Epithelial cell of esophagus (primary cell): ENCODE results near the gene PCDHGA1.
"Not testable (repeated sequence)": the region's sequence is repeated elsewhere in the genome, so short reads cannot be mapped to it uniquely, and the experiment has no call there.

Experiments
- DNase-seq: peaks from one replicate; pipeline ENCODE4 v3.0.0; 2010; ENCODE audit warnings: low read depth
- H3K4me3 ChIP-seq: 2 replicates; pipeline ENCODE4 v1.5.1; 2011; ENCODE audit warnings: mild to moderate bottlenecking, low read length, control low read depth
- TF ChIP-seq, protein P1 (sequence below): IDR thresholded peaks from 2 replicates; pipeline ENCODE4 v1.5.1; 2011; ENCODE audit warnings: low read depth, mild to moderate bottlenecking, low read length, control low read depth, inconsistent platforms; ENCODE audit not compliant: insufficient read depth; ENCODE audit errors: missing control alignments

Gene PCDHGA1

GRCh38 chr5:141431286-141431685, 101.0 kb downstream of the PCDHGA1 start:
- no peak for DNase-seq
- peak overlapping the region; percentile 37 for H3K4me3 ChIP-seq
- TF ChIP-seq, protein P1, sequence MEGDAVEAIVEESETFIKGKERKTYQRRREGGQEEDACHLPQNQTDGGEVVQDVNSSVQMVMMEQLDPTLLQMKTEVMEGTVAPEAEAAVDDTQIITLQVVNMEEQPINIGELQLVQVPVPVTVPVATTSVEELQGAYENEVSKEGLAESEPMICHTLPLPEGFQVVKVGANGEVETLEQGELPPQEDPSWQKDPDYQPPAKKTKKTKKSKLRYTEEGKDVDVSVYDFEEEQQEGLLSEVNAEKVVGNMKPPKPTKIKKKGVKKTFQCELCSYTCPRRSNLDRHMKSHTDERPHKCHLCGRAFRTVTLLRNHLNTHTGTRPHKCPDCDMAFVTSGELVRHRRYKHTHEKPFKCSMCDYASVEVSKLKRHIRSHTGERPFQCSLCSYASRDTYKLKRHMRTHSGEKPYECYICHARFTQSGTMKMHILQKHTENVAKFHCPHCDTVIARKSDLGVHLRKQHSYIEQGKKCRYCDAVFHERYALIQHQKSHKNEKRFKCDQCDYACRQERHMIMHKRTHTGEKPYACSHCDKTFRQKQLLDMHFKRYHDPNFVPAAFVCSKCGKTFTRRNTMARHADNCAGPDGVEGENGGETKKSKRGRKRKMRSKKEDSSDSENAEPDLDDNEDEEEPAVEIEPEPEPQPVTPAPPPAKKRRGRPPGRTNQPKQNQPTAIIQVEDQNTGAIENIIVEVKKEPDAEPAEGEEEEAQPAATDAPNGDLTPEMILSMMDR: no peak

DNA sequence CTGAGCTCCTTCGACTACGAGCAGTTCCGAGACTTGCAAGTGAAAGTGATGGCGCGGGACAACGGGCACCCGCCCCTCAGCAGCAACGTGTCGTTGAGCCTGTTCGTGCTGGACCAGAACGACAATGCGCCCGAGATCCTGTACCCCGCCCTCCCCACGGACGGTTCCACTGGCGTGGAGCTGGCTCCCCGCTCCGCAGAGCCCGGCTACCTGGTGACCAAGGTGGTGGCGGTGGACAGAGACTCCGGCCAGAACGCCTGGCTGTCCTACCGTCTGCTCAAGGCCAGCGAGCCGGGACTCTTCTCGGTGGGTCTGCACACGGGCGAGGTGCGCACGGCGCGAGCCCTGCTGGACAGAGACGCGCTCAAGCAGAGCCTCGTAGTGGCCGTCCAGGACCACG, 102.0 kb downstream of the PCDHGA1 start:
- not testable (repeated sequence) for H3K4me3 ChIP-seq, DNase-seq

DNA sequence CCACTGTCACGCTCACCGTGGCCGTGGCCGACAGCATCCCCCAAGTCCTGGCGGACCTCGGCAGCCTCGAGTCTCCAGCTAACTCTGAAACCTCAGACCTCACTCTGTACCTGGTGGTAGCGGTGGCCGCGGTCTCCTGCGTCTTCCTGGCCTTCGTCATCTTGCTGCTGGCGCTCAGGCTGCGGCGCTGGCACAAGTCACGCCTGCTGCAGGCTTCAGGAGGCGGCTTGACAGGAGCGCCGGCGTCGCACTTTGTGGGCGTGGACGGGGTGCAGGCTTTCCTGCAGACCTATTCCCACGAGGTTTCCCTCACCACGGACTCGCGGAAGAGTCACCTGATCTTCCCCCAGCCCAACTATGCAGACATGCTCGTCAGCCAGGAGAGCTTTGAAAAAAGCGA, 102.4 kb downstream of the PCDHGA1 start:
- not testable (repeated sequence) for DNase-seq, H3K4me3 ChIP-seq

DNA sequence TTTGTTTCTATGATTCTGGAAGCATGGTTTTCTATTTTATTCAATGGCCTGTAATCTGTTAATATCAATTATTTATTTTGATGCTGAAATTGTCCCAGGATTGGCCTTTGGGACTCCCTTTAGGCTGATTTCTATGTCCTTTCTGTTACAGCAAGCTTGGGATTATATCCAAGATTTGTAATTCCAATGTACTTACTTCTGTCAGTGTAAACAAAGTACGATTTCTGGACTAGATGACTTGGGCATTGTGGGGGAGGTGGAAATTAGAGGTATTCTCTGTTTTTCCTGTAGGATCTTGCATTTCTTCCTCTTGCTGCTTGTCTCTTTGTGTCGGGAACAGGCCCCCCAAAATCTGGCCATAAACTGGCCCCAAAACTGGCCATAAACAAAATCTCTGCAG, 103.7 kb downstream of the PCDHGA1 start:
- TF ChIP-seq, protein P1: no peak
- DNase-seq: no peak
- H3K4me3 ChIP-seq: no peak overlapping the region

- TF ChIP-seq, protein P1: no peak
- no peak for DNase-seq
- no peak overlapping the region for H3K4me3 ChIP-seq
Measured at GRCh38 chr5:141437221-141437620, 106.9 kb downstream of the PCDHGA1 start.

- TF ChIP-seq, protein P1: no peak
- no peak overlapping the region for H3K4me3 ChIP-seq
- DNase-seq: no peak
Measured at GRCh38 chr5:141439411-141440141, 109.3 kb downstream of the PCDHGA1 start.

- TF ChIP-seq, protein P1: no peak
- no peak for DNase-seq
- no peak overlapping the region for H3K4me3 ChIP-seq
Measured at GRCh38 chr5:141440341-141440740, 110.0 kb downstream of the PCDHGA1 start.

DNA sequence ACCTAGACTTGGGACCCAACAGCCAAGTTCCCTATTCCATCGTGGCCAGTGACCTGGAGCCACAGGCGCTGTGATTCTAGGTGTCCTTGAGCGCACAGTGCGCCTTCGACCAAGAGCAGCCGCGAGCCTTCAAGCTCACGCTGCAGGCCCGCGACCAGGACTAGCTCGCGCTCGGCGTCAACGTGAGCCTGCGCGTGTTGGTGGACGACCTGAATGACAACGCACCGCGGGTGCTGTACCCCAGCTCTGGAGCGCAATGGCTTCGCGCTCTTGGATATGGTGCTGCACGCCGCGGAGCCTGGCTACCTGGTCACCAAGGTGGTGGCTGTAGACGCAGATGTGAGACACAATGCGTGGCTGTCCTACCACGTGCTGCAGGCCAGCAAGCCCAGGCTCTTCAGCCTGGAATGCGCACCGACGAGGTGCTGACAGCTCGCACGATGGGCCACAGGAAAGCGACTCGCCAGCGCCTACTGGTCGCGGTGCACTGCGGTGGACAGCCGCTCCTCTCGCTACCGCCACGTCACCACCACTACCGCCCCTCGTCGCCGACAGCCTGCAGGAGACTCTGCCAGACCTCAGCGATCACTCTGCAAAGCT, 111.4 kb downstream of the PCDHGA1 start:
- TF ChIP-seq, protein P1: no peak
- H3K4me3 ChIP-seq: no peak overlapping the region
- DNase-seq: no peak
